Endothelial cell of umbilical vein (primary cell): ENCODE measurements around the gene GFM2. TPM values are rescaled to one million over a fixed set of nuclear protein-coding genes. Genes with fewer than 3 reads are reported as not detected.

Source experiments
- BruUV-seq: library from RNA; stranded (reverse); fragments of 400-500 nt; replicated peaks from 2 replicates; lab custom pipeline; 2021; lab: Mats Ljungman, UMichigan
- CTCF ChIA-PET: fragments of 300-600, 350-600 bp; sonication (Branson Sonifier 250); formaldehyde crosslinking; loops from one replicate; lab custom pipeline; 2021; ENCODE audit warnings: antibody characterized with exemption, inconsistent platforms; lab: Charles Lee
- POLR2A ChIA-PET: fragments of 300-600, 350-600 bp; sonication (Branson Sonifier 250); formaldehyde crosslinking; loops from one replicate; lab custom pipeline; 2021; ENCODE audit warnings: antibody characterized with exemption, inconsistent platforms; lab: Charles Lee
- DNase-seq: peaks from one replicate; pipeline ENCODE4 v3.0.0-alpha.2; 2011; ENCODE audit warnings: low read depth, low spot score
- FAIRE-seq: peaks from 2 replicates; lab custom pipeline; 2011; peaks lifted over from hg19 to GRCh38; lab: Jason Lieb, UNC
- H2AFZ ChIP-seq: 2 replicates; pipeline ENCODE4 v1.6.0; 2012; ENCODE audit warnings: low read depth, low read length, control low read depth, inconsistent platforms
- H3K27ac ChIP-seq: 2 replicates; pipeline ENCODE4 v1.5.1; 2011; ENCODE audit warnings: low read depth, mild to moderate bottlenecking, control low read depth, low read length, moderate library complexity; ENCODE audit not compliant: insufficient read depth
- H3K27me3 ChIP-seq, 2 experiments: 2 replicates each; pipeline versions ENCODE4 v1.6.0 to v1.6.1; 2011; ENCODE audit warnings: low read length in 2 of 2, mixed read lengths in 1 of 2; ENCODE audit not compliant: control insufficient read depth in 2 of 2, insufficient read depth in 2 of 2
- H3K36me3 ChIP-seq, 2 experiments: 2 replicates in 1 of 2; 3 replicates in 1 of 2; pipeline ENCODE4 v1.5.1; 2011; ENCODE audit warnings: low read length in 2 of 2, mild to moderate bottlenecking in 1 of 2, moderate library complexity in 1 of 2; ENCODE audit not compliant: control insufficient read depth in 2 of 2, insufficient read depth in 2 of 2; ENCODE audit errors: extremely low read depth in 1 of 2
- H3K4me1 ChIP-seq: 3 replicates; pipeline ENCODE4 v1.5.1; 2011; ENCODE audit warnings: mild to moderate bottlenecking, low read length; ENCODE audit not compliant: control insufficient read depth, insufficient read depth; ENCODE audit errors: extremely low read depth
- H3K4me2 ChIP-seq: 2 replicates; pipeline ENCODE4 v1.6.1; 2011; ENCODE audit warnings: low read length, control low read depth, mixed read lengths; ENCODE audit not compliant: insufficient read depth
- H3K4me3 ChIP-seq, 3 experiments: fragments of 200-600 bp in 1 of 3; sonication (generic), shearing (Covaris generic) in 1 of 3; replicated peaks in 1 of 3; 2 replicates each; pipeline ENCODE4 v1.5.1; 2011 to 2016; ENCODE audit warnings: control low read depth in 3 of 3, low read length in 3 of 3, mild to moderate bottlenecking in 2 of 3, inconsistent platforms in 1 of 3, low read depth in 1 of 3, moderate library complexity in 1 of 3; ENCODE audit not compliant: insufficient read depth in 1 of 3
- H3K79me2 ChIP-seq: 2 replicates; pipeline ENCODE4 v1.6.0; 2012; ENCODE audit warnings: low read length, inconsistent platforms; ENCODE audit not compliant: control insufficient read depth, insufficient read depth
- H3K9ac ChIP-seq: replicated peaks from 2 replicates; pipeline ENCODE3; 2011; ENCODE audit warnings: low read length, control low read depth; ENCODE audit not compliant: insufficient read depth; ENCODE audit errors: extremely low read depth
- H3K9me1 ChIP-seq: replicated peaks from 3 replicates; pipeline ENCODE4 v1.6.0; 2011; ENCODE audit warnings: mild to moderate bottlenecking, low read length; ENCODE audit not compliant: control insufficient read depth, insufficient read depth; ENCODE audit errors: extremely low read depth
- H3K9me3 ChIP-seq: replicated peaks from 2 replicates; pipeline ENCODE4 v1.5.1; 2012; ENCODE audit warnings: low read length, inconsistent platforms; ENCODE audit not compliant: control insufficient read depth, insufficient read depth
- H4K20me1 ChIP-seq: replicated peaks from 2 replicates; pipeline ENCODE3; 2011; ENCODE audit warnings: mild to moderate bottlenecking, low read length; ENCODE audit not compliant: control insufficient read depth, insufficient read depth; ENCODE audit errors: extremely low read depth
- CTCF ChIP-seq, 2 donors: IDR thresholded peaks; 1 replicate in 1 of 2; 2 replicates in 1 of 2; pipeline ENCODE4 v1.5.1; 2011; ENCODE audit warnings: low read length in 2 of 2, mild to moderate bottlenecking in 2 of 2, moderate library complexity in 2 of 2, control low read depth in 1 of 2, inconsistent platforms in 1 of 2, low read depth in 1 of 2; ENCODE audit not compliant: insufficient read depth in 1 of 2; ENCODE audit errors: extremely low read depth in 1 of 2
- EZH2 ChIP-seq: IDR thresholded peaks from 2 replicates; pipeline ENCODE4 v1.6.1; 2012; ENCODE audit warnings: borderline replicate concordance, low read depth, mild to moderate bottlenecking, moderate library complexity, low read length, inconsistent platforms; ENCODE audit not compliant: severe bottlenecking
- FOS ChIP-seq: IDR thresholded peaks from 2 replicates; pipeline ENCODE4 v1.6.1; 2011; ENCODE audit warnings: mild to moderate bottlenecking, low read length, moderate library complexity, borderline replicate concordance; ENCODE audit not compliant: insufficient read depth
- JUN ChIP-seq: IDR thresholded peaks from 2 replicates; pipeline ENCODE4 v1.6.1; 2011; ENCODE audit warnings: borderline replicate concordance, low read depth; ENCODE audit not compliant: insufficient read length, insufficient read depth
- MYC ChIP-seq: IDR thresholded peaks from one replicate; pipeline ENCODE4 v1.6.1; 2011; ENCODE audit warnings: mild to moderate bottlenecking, low read depth, low read length
- dilution Hi-C: fragments of 300-500 bp; cut with MboI; formaldehyde crosslinking; loops from one replicate; pipeline ENCODE4 v1.15.0; 2019; ENCODE audit warnings: low sequenced_read_pairs; ENCODE audit not compliant: extremely low pct_ligation_motif_present
- intact Hi-C: fragments of 100-400 bp; cut with micrococcal nuclease; formaldehyde crosslinking; loops from one replicate; pipeline ENCODE4 v1.10.0; 2022
- polyA plus RNA-seq, 4 experiments: library from polyadenylated mRNA; depleted of rRNA in 3 of 4; stranded (reverse) in 3 of 4; unstranded in 1 of 4; fragments of >200 nt; gene quantifications; 2 replicates each; pipeline versions ENCODE4 v1.2.1 to v1.2.3, GENCODE V29; 2011 to 2012; ENCODE audit warnings: missing spikeins in 1 of 4
- total RNA-seq: library from RNA; stranded (reverse); gene quantifications from 2 replicates; pipeline ENCODE4 v1.2.3, GENCODE V29; 2021
- TF ChIP-seq, protein P1 (sequence below): IDR thresholded peaks from 2 replicates; pipeline ENCODE4 v1.6.1; 2011; ENCODE audit not compliant: insufficient read depth, insufficient read length

The GFM2 gene
- total and polyA plus RNA-seq, 2 donors (not counting 3 experiments of a cell fraction or from before 2014, with no cell fraction given), result 16.5 to 29.0 TPM

DNA sequence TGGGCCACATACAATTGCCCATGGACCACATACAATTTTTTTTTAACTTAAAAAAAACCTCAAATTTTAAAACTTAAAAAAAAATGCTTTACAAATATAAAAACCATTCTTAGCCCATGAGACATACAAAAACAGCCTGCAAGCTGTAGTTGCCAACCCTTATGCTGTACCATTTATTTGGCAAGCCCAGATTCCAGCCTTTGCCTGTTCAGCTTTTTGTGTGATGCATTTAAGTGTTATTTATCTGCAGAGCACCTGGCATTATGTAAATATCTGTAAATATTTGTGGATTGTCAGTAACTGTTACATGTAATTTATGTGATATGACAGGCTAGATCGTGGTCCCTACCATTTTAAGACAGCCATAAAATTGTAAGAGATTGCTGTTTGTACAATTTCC, 49.3 kb downstream of the GFM2 start:
- H3K36me3 ChIP-seq, result peaks cover 2 to 16% of the 10 kb centered on the region in 2 experiments
- FAIRE-seq, result no peak
- ChIA-PET POLR2A (no interaction called here), CTCF (interaction anchor here (0.9 to 1.9 kb wide), 3 partner anchors 22 to 44 kb away, joined by 4 to 5 read pairs (median 5); no protein-coding TSS in a partner anchor)
- no peaks in the 10 kb centered on the region for H3K9me3 ChIP-seq
- TF ChIP-seq CTCF (IDR thresholded peaks at IDR 0.05; ENCODE audit: extremely low read depth in 1 of 2, insufficient read depth in 1 of 2, low read depth in 1 of 2, low read length in 2 of 2) (no peak), MYC (no peak), EZH2 (no peak), JUN (no peak), FOS (no peak)
- TF ChIP-seq, protein P1, sequence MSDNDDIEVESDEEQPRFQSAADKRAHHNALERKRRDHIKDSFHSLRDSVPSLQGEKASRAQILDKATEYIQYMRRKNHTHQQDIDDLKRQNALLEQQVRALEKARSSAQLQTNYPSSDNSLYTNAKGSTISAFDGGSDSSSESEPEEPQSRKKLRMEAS, result no peak
- H3K79me2 ChIP-seq, result no peaks in the 10 kb centered on the region
- dilution Hi-C loops (no loop called here), intact Hi-C loops (no loop called here)
- H3K4me2 ChIP-seq, result no peak overlapping the region
- peaks cover 10% of the 10 kb centered on the region for H3K4me1 ChIP-seq
- no peaks in the 10 kb centered on the region for H3K27me3 ChIP-seq
- no peak overlapping the region for H3K9ac ChIP-seq
- no peaks in the 10 kb centered on the region for H4K20me1 ChIP-seq
- no peak overlapping the region for H3K27ac ChIP-seq
- BruUV-seq, result no TSS peak
- no peaks in the 10 kb centered on the region for H3K9me1 ChIP-seq
- no peak for DNase-seq
- H3K4me3 ChIP-seq, result no peak overlapping the region
- no peak overlapping the region for H2AFZ ChIP-seq
